Cardiac muscle cell (in vitro differentiated cells and primary cell): ENCODE results near the gene GDPD5. TPM values are rescaled to one million over a fixed set of nuclear protein-coding genes. Genes with fewer than 3 reads are reported as not detected.

Experiments
- DNase-seq, 2 donors: peaks; one replicate each; pipeline versions ENCODE4 v3.0.0 to v3.0.0-alpha.2; 2010 to 2017; ENCODE audit warnings: low read depth in 1 of 2, low spot score in 1 of 2
- H3K27ac ChIP-seq: fragments of 200-600 bp; sonication (generic); 2 replicates; pipeline ENCODE4 v1.5.1; 2016
- H3K27me3 ChIP-seq: fragments of 200-600 bp; sonication (generic); 2 replicates; pipeline ENCODE4 v1.6.0; 2016; ENCODE audit warnings: control low read depth
- H3K36me3 ChIP-seq: fragments of 200-600 bp; sonication (generic); 2 replicates; pipeline ENCODE4 v1.5.1; 2016; ENCODE audit warnings: control low read depth
- H3K4me1 ChIP-seq: fragments of 200-600 bp; sonication (generic); 2 replicates; pipeline ENCODE4 v1.8.1; 2017; ENCODE audit warnings: low read depth, mild to moderate bottlenecking, mixed run types
- H3K4me3 ChIP-seq: fragments of 200-600 bp; sonication (generic); 2 replicates; pipeline ENCODE4 v1.5.1; 2016; ENCODE audit warnings: mild to moderate bottlenecking
- H3K9me3 ChIP-seq: fragments of 200-600 bp; sonication (generic); 2 replicates; pipeline ENCODE4 v1.5.1; 2017; ENCODE audit warnings: low read depth, mild to moderate bottlenecking, control low read depth
- polyA plus RNA-seq: library from polyadenylated mRNA; unstranded; fragments of >200 nt; fragmentation: Nextera tagmentation; extraction: Ambion mirVana; gene quantifications from 2 replicates; pipeline ENCODE4 v1.2.1, GENCODE V29; 2016
- total RNA-seq: library from RNA; depleted of rRNA; stranded (reverse); fragments of >200 nt; gene quantifications from 2 replicates; pipeline ENCODE4 v1.2.3, GENCODE V29; 2016
- TF ChIP-seq, protein P1 (sequence below): IDR thresholded peaks from 2 replicates; pipeline ENCODE4 v1.5.1; 2012; ENCODE audit warnings: low read depth, mild to moderate bottlenecking, low read length

Gene GDPD5
- total and polyA plus RNA-seq, 2 experiments from 2014 or later, result 6.6 to 19.4 TPM

DNA sequence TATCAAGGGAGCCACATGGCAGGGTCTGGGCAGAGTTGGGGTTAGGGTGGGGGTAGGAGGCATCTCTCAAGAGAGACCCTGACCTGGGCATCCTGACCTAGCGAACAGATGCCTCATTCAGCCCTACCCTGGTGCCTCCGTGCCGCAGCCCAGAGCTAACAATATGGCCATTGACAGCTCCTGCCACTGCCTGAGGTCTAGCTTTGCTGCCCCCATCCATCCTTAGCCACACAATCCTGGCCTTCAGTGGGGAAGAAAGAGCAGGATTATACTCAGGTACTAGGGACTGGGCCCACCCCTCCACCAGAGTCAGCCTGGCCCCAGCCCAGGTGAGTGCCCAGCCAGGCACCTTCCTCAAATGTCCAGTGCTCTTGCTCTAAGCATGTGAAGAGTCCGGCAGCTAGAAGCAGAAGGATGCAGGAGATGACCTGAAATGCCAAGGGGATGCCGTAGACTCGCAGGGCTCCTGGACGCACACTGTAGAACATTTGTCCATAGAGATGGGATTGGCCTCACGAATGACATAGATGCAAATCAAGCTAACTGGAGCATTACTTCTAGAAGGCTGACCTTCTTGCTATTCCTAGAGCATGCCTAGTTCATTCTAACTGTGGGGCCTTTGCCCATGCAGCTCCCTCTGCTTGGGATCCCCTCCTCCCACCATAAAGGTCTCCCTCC, 23.0 kb upstream of the GDPD5 start:
- no peaks in the 10 kb centered on the region for H3K27me3 ChIP-seq
- peaks cover 8% of the 10 kb centered on the region for H3K4me1 ChIP-seq
- no peaks in the 10 kb centered on the region for H3K9me3 ChIP-seq
- no peaks in the 10 kb centered on the region for H3K36me3 ChIP-seq
- DNase-seq, result no peak
- TF ChIP-seq, protein P1, sequence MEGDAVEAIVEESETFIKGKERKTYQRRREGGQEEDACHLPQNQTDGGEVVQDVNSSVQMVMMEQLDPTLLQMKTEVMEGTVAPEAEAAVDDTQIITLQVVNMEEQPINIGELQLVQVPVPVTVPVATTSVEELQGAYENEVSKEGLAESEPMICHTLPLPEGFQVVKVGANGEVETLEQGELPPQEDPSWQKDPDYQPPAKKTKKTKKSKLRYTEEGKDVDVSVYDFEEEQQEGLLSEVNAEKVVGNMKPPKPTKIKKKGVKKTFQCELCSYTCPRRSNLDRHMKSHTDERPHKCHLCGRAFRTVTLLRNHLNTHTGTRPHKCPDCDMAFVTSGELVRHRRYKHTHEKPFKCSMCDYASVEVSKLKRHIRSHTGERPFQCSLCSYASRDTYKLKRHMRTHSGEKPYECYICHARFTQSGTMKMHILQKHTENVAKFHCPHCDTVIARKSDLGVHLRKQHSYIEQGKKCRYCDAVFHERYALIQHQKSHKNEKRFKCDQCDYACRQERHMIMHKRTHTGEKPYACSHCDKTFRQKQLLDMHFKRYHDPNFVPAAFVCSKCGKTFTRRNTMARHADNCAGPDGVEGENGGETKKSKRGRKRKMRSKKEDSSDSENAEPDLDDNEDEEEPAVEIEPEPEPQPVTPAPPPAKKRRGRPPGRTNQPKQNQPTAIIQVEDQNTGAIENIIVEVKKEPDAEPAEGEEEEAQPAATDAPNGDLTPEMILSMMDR, result no peak
- H3K27ac ChIP-seq, result peak overlapping the region; percentile 80
- no peak overlapping the region for H3K4me3 ChIP-seq

DNA sequence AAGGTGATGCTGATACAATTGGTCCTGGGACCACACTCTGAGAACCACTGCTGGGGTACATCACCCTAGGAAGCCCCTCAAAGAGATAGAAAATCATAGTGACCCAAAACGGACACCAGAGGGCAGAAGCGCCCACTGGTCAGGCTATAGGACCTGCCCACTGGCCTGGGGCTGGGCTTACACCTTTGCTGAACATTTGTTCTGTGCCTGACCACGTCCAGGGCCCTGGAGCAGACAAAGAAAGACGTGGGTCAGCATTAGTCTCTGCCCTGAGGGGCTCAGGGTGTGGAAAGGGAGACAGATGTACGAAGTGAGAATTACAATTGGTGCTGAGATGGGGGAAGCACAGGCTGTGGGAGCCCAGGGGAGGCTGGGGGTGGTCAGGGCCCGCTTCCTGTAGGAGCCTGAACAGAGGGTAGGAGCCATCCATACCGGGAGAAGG, 21.9 kb upstream of the GDPD5 start:
- peaks cover 6% of the 10 kb centered on the region for H3K4me1 ChIP-seq
- H3K27ac ChIP-seq, result peak overlapping the region; percentile 80
- TF ChIP-seq, protein P1, result peak; percentile 85
- peak; percentile 82 to 88 for DNase-seq
- H3K36me3 ChIP-seq, result no peaks in the 10 kb centered on the region
- H3K9me3 ChIP-seq, result no peaks in the 10 kb centered on the region
- no peak overlapping the region for H3K4me3 ChIP-seq
- no peaks in the 10 kb centered on the region for H3K27me3 ChIP-seq

DNA sequence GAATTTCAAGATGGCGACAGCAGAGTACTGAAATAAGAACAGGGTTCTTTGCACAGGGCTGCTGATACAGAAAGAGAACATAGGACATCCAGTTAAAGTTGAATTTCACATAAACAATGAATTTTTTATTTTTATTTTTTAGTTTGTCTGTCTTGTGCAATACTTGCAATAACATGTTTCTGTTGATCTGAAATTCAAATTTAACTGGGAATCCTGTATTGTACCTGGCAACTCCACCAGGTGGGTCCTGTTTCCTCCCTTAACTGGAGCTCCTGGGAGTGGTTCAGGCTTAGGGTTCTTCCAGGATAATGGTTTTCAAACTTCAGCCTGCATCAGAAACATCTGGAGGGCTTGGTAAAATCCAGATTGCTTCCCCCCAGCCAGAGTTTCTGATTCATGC, 21.4 kb upstream of the GDPD5 start:
- Histone ChIP-seq H3K4me3 (no peak overlapping the region), H3K36me3 (no peaks in the 10 kb centered on the region), H3K27ac (no peak overlapping the region), H3K4me1 (peaks cover 6% of the 10 kb centered on the region), H3K9me3 (no peaks in the 10 kb centered on the region), H3K27me3 (no peaks in the 10 kb centered on the region)
- no peak for DNase-seq
- TF ChIP-seq, protein P1, result no peak

DNA sequence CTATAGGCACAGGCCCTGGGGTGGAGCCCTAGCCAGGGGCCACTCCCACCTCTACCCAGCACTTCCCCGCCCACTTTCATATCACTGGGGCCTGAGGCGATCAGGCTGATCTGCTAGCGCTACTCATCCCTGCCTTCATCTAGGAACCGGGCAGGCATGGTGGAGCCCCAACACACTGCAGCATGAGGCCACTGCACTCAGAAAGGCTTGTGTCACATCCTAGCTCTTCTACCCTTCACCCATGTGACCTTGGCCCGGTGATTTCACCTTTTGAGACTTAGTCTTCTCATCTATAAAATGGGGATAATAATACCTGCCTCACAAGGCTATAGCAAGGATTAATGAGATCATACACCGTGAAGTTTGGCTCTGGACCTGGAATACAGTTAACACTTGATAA, 18.1 kb upstream of the GDPD5 start:
- TF ChIP-seq, protein P1, result no peak
- no peak for DNase-seq
- no peaks in the 10 kb centered on the region for H3K36me3 ChIP-seq
- peaks cover 17% of the 10 kb centered on the region for H3K4me1 ChIP-seq
- no peak overlapping the region for H3K4me3 ChIP-seq
- H3K27me3 ChIP-seq, result no peaks in the 10 kb centered on the region
- H3K9me3 ChIP-seq, result no peaks in the 10 kb centered on the region
- H3K27ac ChIP-seq, result no peak overlapping the region

DNA sequence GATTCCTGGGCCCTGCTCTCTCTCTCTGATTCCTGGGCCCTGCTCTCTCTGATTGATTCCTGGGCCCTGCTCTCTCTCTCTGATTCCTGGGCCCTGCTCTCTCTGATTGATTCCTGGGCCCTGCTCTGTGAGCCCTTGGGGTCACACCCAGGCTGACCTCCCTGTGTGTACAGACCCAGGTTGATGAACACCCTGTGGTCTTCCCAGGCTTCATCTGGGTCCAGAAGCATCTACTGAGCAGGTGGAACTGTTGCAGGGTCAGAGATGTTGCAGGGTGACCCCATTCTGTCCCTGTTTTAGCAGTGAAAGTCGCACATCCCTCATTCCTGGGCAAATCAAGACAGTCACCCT, 16.3 kb upstream of the GDPD5 start:
- H3K4me1 ChIP-seq, result peaks cover 20% of the 10 kb centered on the region
- no peak for DNase-seq

More for the DNA sequence above, 16.3 kb upstream of the GDPD5 start:
- Histone ChIP-seq H3K4me3 (no peak overlapping the region), H3K36me3 (no peaks in the 10 kb centered on the region), H3K27me3 (no peaks in the 10 kb centered on the region), H3K9me3 (no peaks in the 10 kb centered on the region), H3K27ac (no peak overlapping the region)
- TF ChIP-seq, protein P1, result no peak
